COR-L47 (cell line): ENCODE measurements around the gene PLA2G4D.
A peak's percentile ranks its signal among the peaks of the same experiment; 100 is the strongest.

Experiments used
- DNase-seq: peaks from one replicate; lab custom pipeline; 2025; lab: John Stamatoyannopoulos, UW

Gene PLA2G4D

GRCh38 chr15:42090781-42091180 is 3.6 kb downstream of the PLA2G4D start:
- DNase-seq, result no peak

DNA sequence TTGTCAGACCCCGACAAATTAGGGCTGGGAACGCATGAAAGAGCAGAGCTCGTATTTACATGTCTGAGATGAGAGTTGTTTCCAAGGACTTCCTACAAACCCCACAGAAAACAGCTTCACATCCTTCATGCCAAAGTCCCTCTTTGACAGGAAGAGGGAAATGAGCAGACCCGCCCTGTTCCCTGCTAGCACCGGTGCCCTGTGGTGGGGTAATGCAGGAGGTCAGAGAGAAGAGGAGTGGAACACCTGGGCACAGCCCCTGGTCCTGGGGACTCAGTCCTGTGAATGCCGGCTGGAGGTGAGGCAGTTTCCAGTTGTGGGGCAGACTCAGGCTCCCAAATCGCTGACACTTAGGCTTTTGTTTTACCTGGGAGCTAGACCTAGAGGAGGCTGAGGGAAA is 4.0 kb downstream of the PLA2G4D start:
- peak; percentile 3 for DNase-seq

- no peak for DNase-seq
Measured at GRCh38 chr15:42089942-42090341, 4.4 kb downstream of the PLA2G4D start.

DNA sequence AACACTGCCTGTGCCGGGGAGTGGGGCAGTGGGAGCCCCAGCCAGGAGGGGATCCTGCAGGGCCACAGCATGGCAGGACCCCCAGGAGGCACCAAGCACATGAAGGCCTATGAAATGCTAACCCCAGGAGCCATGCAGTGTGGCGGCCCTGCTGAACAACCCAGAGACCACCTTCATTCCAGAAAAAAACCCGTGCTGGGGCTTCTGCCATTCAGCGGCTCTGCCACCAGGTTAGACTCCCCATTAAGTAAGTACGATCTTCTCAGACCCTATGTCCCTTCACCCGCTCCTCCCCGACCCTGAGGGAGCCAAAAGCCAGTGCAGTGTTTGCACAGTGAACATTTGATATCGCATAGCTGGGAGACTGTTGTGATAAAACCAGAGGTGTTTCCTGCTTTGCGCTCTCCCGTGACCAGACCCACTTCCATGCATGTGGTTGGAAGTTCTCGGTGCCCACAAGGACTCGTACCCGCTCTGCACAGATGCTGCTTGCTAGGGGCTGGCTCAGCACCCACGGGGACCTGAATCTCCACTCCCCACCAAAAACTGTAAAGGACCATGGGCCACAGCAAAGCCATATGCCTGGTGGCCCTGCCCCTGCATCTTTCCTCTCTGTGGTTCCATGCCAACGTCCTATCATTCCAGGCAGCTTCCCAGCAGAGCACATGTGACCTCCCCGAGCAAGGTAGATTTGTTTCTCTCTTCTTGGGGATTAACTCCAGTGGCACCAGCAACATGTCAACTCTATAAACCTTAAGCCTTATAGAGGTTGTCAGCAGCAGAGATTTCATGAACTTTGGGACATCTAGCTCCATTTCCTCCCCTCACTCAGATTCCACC is 5.3 kb downstream of the PLA2G4D start:
- no peak for DNase-seq

- no peak for DNase-seq
Measured at GRCh38 chr15:42087926-42088800, 6.2 kb downstream of the PLA2G4D start.

DNA sequence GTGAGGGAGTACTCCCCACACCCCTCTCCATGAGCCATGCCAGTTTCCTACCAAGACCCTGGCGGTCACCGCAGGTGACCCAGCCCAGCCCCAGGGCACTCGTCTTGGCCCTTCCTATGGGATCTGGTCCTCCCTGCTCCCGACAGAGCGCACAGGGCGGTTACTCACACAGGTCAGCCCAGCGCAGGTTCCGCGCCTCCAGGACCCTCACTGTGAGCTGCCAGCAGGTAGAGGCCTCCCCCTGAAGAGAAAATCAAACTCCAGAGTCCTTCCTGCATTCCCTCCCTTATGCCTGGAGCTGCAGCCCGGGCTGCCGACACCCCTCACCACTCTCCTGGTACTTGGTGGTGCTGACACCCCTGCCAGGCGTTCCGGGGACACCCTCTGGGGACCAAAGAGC is 6.9 kb downstream of the PLA2G4D start:
- no peak for DNase-seq

DNA sequence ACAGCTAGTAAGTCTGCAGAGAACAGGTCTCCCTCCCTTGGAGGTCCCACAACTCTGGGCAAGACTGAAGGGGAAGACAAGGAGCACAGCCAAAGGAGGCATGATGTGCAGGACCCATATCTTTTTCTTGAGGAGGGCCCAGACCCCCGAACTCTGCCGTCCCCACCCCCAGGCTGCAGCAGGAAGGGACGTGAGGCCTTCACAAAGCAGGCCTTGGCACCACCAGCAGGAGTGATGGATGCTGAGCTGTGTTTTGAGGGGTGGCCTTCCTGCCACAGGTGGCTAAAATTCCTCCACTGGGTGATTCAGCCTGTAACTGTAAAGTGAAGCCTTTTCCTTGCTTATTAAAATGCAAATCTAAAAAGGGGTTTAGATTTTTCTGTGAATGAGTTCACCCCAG is 8.6 kb downstream of the PLA2G4D start:
- DNase-seq, result no peak

DNA sequence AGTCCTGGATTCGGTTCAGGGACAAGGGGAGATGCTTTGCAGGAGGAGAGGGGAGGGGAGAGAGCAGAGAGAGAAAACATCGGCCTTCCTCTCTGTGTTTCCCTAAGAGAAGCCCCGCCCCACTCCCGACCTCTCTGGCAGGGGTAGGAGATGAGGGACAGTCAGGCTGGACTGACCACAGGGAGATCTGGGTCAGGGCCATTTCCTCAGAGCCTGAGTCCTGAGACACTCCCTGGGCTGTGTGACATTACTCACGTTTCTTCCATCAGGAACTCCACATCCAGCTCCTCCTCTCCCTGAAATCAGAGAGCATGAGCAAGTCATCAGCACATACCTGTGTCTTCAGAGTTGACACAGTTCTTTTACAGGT is 9.1 kb downstream of the PLA2G4D start:
- no peak for DNase-seq

DNA sequence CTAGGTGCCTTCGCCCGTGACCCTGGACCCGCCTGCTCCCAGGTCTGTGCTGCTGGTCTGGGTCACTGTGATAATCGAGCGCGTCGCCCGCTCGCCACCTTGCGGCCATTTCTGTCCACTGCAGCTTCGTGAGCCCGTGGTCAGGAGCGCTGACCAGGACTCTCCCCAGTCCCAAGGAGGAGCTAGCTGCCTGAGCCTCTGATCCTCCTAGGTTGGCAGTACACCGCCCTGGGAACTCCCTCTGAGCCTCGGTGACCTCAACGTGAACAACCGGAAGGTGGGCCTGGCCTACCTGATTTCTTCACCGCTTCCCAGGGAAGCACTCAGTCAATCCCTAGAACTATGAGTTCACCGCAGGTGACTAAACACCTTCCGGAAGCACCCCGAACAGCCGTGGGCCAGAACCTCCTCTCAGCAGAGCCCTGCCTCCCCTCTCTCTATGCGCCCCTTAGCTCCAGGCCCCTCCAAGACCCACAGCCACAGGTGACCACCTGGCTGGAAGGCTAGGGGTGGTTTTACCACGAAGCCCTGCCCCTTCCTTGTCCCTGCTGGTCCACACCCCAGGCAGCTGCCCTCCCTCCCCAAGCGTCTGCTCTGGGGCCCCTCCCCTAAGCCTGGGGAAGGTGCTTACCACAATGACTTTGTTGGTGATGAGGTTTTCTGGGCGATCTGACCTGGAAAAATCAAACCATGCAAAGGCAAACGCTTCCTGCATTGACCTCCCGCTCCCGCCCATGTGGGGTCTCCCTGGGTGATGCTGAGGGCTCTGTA is 9.7 kb downstream of the PLA2G4D start:
- DNase-seq, result peak; percentile 39

DNA sequence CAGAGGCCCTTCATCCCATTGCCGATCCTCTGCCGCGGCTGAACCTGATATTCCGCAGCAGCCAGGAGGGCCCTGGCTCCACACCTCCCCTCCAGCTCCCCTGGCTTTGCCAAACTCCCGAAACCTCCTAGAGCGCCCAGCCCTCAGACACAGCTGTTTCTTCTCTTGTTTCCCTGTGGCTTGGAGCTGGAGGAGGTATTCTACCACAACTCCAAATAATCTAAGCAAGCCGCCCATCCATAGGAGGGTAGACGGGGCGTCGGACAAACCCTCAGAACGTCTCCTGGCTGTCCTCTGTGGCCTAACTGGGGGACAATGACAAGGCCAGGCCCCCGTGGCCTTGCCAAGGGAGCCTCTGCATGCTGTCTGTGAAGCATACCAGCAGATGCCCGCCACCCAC is 10.4 kb downstream of the PLA2G4D start:
- no peak for DNase-seq

DNA sequence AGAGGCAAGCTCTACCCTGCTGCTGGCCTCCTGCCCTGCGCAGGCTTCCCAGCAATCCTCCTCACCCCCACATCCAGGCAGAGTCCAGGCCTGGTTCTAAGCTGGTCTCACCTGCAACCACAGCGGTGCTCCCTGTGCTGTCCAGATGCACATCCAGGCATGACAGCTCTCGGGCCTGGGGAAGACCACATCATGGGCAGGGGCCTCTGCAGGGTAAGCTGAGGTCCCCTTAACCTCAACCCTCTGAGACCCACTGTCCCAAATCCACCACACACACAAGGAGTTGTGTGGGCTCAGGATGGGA is 10.8 kb downstream of the PLA2G4D start:
- no peak for DNase-seq

GRCh38 chr15:42082823-42083604 is 11.3 kb downstream of the PLA2G4D start:
- DNase-seq, result no peak

- no peak for DNase-seq
Measured at GRCh38 chr15:42082141-42082540, 12.2 kb downstream of the PLA2G4D start.

GRCh38 chr15:42080919-42081830 is 13.2 kb downstream of the PLA2G4D start:
- DNase-seq, result no peak

DNA sequence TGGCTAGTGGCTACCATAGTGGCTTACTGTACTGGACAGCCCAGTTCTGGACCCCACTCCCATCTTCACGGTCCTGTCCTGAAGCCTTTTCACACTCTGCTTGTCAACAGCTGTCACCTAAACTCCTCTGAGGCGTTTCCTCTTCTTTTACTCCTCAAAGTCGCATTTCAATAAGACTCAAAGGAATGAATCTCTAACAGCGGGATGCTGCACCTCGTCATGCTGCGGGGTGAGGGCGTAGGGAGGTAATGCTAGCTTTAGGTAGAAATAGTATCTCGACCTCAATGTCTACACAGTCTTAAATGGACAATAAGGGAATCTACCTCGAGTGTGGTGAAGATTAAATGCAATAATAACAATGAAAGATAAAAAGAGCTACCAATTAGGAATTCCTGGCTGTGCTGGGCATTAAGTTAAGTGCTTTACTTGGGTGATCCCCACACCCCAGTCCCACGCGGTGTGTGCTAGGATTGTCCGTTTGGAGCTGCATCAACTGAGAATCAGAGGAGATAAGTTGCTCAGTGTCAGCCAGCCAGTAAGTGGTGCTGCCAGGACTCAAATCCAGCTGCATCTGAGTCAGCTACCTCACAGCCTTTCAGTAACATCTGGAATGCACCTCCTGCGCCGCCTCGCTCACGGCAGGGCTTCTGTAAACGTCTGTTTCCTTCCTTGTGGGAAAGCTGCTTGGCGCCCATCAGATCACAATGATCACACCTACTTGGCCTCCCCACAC is 14.0 kb downstream of the PLA2G4D start:
- DNase-seq, result no peak

- DNase-seq, result no peak
Measured at GRCh38 chr15:42079401-42079908, 14.9 kb downstream of the PLA2G4D start.

DNA sequence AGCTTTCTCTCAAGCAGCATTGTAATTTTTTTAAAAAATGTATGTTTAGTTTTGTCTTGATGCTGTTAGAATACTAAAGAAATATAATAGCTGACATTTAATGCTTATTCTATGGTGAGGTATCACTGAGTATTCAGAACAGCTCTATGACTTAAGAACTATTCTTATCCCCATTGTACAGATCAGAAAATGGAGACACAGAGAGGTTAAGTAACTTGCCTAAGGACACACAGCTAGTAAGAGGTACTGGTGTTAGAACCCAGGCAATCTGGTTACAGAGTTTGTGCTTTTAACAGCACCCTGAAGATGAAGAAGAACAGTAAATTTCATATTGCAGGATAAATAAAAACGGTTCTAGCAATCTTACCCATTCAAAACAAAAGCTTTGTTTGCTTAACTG is 15.5 kb downstream of the PLA2G4D start:
- DNase-seq, result no peak

DNA sequence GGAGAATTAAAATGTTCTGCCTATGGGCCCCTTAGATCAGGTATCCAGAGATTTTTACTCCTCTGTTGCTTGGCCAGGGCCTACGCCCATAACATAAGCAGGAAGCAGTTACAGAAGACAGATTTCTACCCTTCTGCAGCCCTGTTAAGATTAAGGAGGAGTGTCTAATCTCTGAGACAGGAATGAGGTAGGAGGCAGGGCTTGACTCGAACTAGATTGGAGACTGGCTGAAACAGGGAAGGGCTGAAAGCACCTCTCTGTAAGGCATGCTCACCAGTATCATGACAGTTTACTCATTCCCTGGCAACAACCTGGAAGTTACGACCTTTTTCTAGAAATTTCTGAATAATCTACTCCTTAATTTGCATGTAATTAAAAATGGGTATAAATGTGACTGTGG is 16.7 kb downstream of the PLA2G4D start:
- no peak for DNase-seq

DNA sequence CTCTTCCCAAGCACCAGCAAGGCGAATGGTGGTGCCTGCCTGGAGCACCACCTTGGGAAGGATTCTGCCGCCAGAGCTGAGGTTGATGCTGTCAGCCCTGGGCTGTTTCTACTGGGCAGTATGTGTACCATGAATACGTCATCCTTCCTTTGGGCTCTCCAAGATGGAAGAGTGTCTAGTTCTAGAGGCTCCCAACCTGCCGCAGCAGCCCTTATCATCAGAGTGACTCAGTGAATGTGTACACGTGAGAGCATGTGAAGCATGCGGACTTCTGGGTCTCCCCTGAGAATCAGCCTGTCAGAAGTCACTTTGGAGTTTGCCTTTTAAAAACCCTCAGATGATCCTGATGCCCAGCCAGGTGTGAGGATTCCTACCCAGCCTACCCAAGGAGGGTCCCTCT is 20.9 kb downstream of the PLA2G4D start:
- DNase-seq, result no peak

DNA sequence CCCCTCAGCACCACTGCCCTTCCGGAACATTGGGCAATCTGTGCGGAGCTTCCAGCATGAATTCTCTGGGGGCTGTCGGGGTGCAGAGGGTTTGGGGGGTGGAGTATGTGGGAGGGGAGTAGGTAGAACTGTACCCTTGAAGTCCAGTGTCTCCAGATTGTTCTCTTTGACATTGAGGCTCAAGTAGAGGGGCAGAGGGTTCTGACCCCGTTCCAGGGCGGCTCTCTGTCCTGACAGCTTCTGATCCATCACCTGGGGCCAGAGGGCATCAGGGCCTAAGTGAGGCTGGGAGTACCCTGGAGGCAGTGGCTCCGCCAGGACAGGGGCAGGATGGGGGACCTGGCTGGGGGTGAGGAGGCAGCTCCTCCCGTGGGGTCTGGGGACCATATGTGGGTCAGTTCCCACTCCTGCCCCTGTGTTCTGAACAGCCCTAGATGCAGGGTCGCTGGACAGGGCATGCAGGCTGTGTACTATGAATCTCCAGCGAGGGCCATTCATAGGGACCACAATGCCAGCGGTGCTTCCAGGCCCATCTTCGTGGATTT is 22.1 kb downstream of the PLA2G4D start:
- DNase-seq, result no peak
